ENCODE measurements around the gene MBOAT2.

MBOAT2 gene

GRCh38 chr2:8805278-8806210, 197.9 kb downstream of the MBOAT2 start:
- no peak for DNase-seq

DNA sequence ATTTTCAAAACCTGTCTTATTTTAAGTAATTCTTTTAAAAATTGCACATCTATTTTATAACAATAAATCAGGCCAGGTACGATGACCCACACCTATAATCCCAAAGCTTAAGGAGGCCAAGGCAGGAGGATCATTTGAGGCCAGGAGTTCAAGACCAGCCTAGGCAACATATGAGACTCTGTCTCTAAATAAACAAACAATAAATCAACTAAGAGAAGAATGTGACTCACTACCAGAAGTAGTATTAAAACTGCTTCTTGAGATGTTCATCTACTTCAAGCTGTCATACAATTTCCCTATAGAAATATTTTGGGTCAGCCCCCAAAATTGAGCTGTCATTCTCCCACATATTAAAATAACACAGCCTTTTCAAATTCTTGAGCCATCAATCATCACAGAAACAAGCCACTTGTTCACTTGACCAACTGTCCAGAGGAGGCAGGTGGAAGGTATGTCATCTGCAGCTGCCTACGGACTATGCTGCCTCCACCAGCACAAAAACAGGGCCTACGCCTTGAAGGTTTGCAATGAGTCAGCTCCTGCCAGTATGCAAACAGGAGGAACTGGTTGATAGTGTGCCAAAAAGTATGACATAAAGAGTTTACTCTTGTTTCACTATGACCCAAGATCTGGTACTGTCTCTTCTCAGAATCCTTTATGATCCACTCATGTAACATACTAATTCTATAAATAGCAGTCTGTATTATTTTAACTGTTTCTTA, 199.7 kb downstream of the MBOAT2 start:
- DNase-seq: no peak

GRCh38 chr2:8802741-8803140, 200.7 kb downstream of the MBOAT2 start:
- DNase-seq: no peak

Data from activated effector memory CD4-positive, alpha-beta T cell treated with Interleukin-2 at 50 U/mL for 16 hours (primary cell).